SK-N-SH (cell line): ENCODE data around the gene MAST4.

Experiments used
- CTCF ChIP-seq: fragments of 200-600 bp; sonication (generic); IDR thresholded peaks from 2 replicates; pipeline ENCODE4 v1.6.1; 2017; ENCODE audit warnings: antibody characterized with exemption, mild to moderate bottlenecking, moderate library complexity
- EP300 ChIP-seq, 2 experiments: IDR thresholded peaks; 2 replicates each; pipeline versions ENCODE4 v1.4.0 to v1.6.1; 2012; ENCODE audit warnings: borderline replicate concordance in 1 of 2, low read depth in 1 of 2, low read length in 1 of 2
- EZH2phosphoT487 ChIP-seq: fragments of 200-600 bp; sonication (generic); IDR thresholded peaks from 2 replicates; pipeline ENCODE4 v1.6.1; 2017; ENCODE audit warnings: low read depth, mixed run types, mild to moderate bottlenecking, antibody characterized with exemption, moderate library complexity, borderline replicate concordance
- FOSL2 ChIP-seq: IDR thresholded peaks from 2 replicates; pipeline ENCODE4 v1.4.0; 2012; ENCODE audit warnings: low read depth, mild to moderate bottlenecking, moderate library complexity, borderline replicate concordance
- POLR2AphosphoS5 ChIP-seq: IDR thresholded peaks from 2 replicates; pipeline ENCODE4 v1.6.1; 2012; ENCODE audit warnings: low read depth, low read length
- RAD21 ChIP-seq: IDR thresholded peaks from 2 replicates; pipeline ENCODE4 v1.6.1; 2012; ENCODE audit warnings: mild to moderate bottlenecking, low read length
- TAF1 ChIP-seq: IDR thresholded peaks from 2 replicates; pipeline ENCODE4 v1.6.1; 2012; ENCODE audit warnings: low read depth, mild to moderate bottlenecking, low read length, moderate library complexity, borderline replicate concordance
- USF2 ChIP-seq: fragments of 150-350 bp; IDR thresholded peaks from 2 replicates; pipeline ENCODE4 v1.6.1; 2017; ENCODE audit warnings: antibody characterized with exemption, low read length, low read depth, borderline replicate concordance
- YY1 ChIP-seq: IDR thresholded peaks from 2 replicates; pipeline ENCODE4 v1.4.0; 2012; ENCODE audit warnings: low read depth, mild to moderate bottlenecking
- TF ChIP-seq, protein P1 (sequence below): IDR thresholded peaks from 2 replicates; pipeline ENCODE4 v1.4.0; 2012; ENCODE audit warnings: low read depth, borderline replicate concordance
- TF ChIP-seq, protein P2 (sequence below): IDR thresholded peaks from 2 replicates; pipeline ENCODE4; 2012

- TF ChIP-seq CTCF (no peak), YY1 (no peak), USF2 (no peak), RAD21 (no peak), EP300 (IDR thresholded peaks at IDR 0.05; ENCODE audit: borderline replicate concordance in 1 of 2, low read depth in 1 of 2, low read length in 1 of 2) (no peak), POLR2AphosphoS5 (no peak), FOSL2 (no peak), EZH2phosphoT487 (no peak), TAF1 (no peak)
- TF ChIP-seq, protein P1, sequence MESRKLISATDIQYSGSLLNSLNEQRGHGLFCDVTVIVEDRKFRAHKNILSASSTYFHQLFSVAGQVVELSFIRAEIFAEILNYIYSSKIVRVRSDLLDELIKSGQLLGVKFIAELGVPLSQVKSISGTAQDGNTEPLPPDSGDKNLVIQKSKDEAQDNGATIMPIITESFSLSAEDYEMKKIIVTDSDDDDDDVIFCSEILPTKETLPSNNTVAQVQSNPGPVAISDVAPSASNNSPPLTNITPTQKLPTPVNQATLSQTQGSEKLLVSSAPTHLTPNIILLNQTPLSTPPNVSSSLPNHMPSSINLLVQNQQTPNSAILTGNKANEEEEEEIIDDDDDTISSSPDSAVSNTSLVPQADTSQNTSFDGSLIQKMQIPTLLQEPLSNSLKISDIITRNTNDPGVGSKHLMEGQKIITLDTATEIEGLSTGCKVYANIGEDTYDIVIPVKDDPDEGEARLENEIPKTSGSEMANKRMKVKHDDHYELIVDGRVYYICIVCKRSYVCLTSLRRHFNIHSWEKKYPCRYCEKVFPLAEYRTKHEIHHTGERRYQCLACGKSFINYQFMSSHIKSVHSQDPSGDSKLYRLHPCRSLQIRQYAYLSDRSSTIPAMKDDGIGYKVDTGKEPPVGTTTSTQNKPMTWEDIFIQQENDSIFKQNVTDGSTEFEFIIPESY: no peak
- TF ChIP-seq, protein P2, sequence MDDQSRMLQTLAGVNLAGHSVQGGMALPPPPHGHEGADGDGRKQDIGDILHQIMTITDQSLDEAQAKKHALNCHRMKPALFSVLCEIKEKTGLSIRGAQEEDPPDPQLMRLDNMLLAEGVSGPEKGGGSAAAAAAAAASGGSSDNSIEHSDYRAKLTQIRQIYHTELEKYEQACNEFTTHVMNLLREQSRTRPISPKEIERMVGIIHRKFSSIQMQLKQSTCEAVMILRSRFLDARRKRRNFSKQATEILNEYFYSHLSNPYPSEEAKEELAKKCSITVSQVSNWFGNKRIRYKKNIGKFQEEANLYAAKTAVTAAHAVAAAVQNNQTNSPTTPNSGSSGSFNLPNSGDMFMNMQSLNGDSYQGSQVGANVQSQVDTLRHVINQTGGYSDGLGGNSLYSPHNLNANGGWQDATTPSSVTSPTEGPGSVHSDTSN: no peak
Measured at GRCh38 chr5:66739951-66740350, 143.8 kb downstream of the MAST4 start.
